Ovary (tissue), 9 donors: ENCODE results near the gene PLCL1. TPM values are rescaled to one million over a fixed set of nuclear protein-coding genes. Genes with fewer than 3 reads are reported as not detected.

Source experiments
- DNase-seq, 5 donors: peaks; one replicate each; pipeline ENCODE4 v3.0.0-alpha.2; 2019 to 2020
- H3K27ac ChIP-seq, 2 donors: fragments of 200-600 bp; one replicate each; pipeline versions ENCODE4 v1.5.1 to v1.8.0; 2019 to 2022
- H3K27me3 ChIP-seq: fragments of 200-600 bp; one replicate; pipeline ENCODE4 v1.8.0; 2022
- H3K36me3 ChIP-seq: fragments of 200-600 bp; sonication (generic); one replicate; pipeline ENCODE4 v1.5.1; 2019
- H3K4me1 ChIP-seq: one replicate; pipeline ENCODE4 v1.8.1; 2013; ENCODE audit warnings: mild to moderate bottlenecking, moderate library complexity; ENCODE audit not compliant: insufficient read depth
- H3K4me3 ChIP-seq: fragments of 200-600 bp; sonication (generic); one replicate; pipeline ENCODE4 v1.5.1; 2017
- H3K9me3 ChIP-seq, 2 donors: fragments of 200-600 bp in 1 of 2; sonication (generic) in 1 of 2; one replicate each; pipeline versions ENCODE4 v1.5.1 to v1.8.1; 2013 to 2019; ENCODE audit warnings: mild to moderate bottlenecking in 1 of 2, moderate library complexity in 1 of 2
- EP300 ChIP-seq: sonication (generic); formaldehyde crosslinking; IDR thresholded peaks from one replicate; pipeline ENCODE4 v1.6.1; 2017; ENCODE audit warnings: antibody characterized with exemption
- POLR2A ChIP-seq: fragments of 450-650 bp; IDR thresholded peaks from one replicate; pipeline ENCODE4 v1.6.1; 2017; ENCODE audit warnings: antibody characterized with exemption, mild to moderate bottlenecking, moderate library complexity
- WGBS, 3 donors: extraction: QIAGEN DNeasy Blood & Tissue Kit in 1 of 3; methylation state at CpG; one replicate each; pipeline versions ENCODE4 v1.1.5 to v1.1.7; 2013 to 2017; 5-methylcytosine and 5-hydroxymethylcytosine counted together
- intact Hi-C, 4 donors: fragments of 100-400 bp; cut with DNase I; formaldehyde crosslinking; loops; one replicate each; pipeline versions ENCODE4 v1.11.0 to v1.15.1; 2022 to 2023
- polyA plus RNA-seq, 2 donors: library from polyadenylated mRNA; stranded (reverse); fragments of 200-250 nt in 1 of 2; fragments of 350-450 nt in 1 of 2; fragmentation: Illumina TruSeq in 1 of 2; extraction: RNeasy Lipid Tissue Mini Kit (QIAGEN cat#74804) in 1 of 2; gene quantifications; one replicate each; pipeline ENCODE4 v1.2.3, GENCODE V29; 2013 to 2014
- total RNA-seq, 7 donors: library from RNA; depleted of rRNA in 2 of 7; stranded (reverse); fragments of >200 nt in 2 of 7; fragmentation: NEBNext Ultra II Directional in 3 of 7; extraction: Animal tissue kit (Norgen Biotek cat#: 25700) in 3 of 7; gene quantifications; one replicate each; pipeline versions ENCODE4 v1.1.0 to v1.2.4, GENCODE V29; 2016 to 2023
- TF ChIP-seq, protein P1 (sequence below), 3 donors: fragments of 450-650 bp in 2 of 3; fragments of 200-600 bp in 1 of 3; IDR thresholded peaks; one replicate each; pipeline versions ENCODE4 v1.5.1 to v1.8.0; 2016 to 2022; ENCODE audit warnings: antibody characterized with exemption in 3 of 3, mild to moderate bottlenecking in 1 of 3
- donor health status: DM: no; HTN: no; CAD: no; lungs with moderate emphysema.
- donor health status: DM: no; HTN: no; CAD: no.
- donor health status: Bipolar disorder and iron deficiency.
- donor health status: DM: yes; HTN: yes; CAD: no.
- donor health status: DM: no; HTN: no; CAD: no.
- donor health status: DM: yes; HTN: yes; CAD: no.

PLCL1 gene
- total and polyA plus RNA-seq, 9 donors, result 8.4 to 17.9 (median 11.1) TPM

DNA sequence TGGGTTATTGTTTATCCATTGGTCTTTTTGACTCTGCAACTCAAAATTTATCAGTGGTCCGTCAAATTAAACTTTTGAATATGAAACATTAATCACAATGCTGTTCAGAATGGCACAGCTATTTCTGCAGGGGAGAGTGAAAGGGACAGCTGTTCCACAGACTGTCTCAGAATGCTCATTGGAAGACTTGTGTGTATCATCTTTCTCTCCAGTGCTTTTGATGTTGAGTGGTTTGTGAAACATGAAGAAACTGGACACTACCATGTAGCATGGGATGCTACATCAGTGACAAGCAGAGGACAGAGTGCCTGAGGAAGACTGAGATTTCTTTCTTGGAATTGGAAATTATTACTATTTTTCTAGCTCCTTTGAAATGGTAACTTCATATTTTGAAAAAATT lies 115.7 kb downstream of the PLCL1 start:
- TF ChIP-seq EP300 (no peak), POLR2A (no peak)
- TF ChIP-seq, protein P1, sequence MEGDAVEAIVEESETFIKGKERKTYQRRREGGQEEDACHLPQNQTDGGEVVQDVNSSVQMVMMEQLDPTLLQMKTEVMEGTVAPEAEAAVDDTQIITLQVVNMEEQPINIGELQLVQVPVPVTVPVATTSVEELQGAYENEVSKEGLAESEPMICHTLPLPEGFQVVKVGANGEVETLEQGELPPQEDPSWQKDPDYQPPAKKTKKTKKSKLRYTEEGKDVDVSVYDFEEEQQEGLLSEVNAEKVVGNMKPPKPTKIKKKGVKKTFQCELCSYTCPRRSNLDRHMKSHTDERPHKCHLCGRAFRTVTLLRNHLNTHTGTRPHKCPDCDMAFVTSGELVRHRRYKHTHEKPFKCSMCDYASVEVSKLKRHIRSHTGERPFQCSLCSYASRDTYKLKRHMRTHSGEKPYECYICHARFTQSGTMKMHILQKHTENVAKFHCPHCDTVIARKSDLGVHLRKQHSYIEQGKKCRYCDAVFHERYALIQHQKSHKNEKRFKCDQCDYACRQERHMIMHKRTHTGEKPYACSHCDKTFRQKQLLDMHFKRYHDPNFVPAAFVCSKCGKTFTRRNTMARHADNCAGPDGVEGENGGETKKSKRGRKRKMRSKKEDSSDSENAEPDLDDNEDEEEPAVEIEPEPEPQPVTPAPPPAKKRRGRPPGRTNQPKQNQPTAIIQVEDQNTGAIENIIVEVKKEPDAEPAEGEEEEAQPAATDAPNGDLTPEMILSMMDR (IDR thresholded peaks at IDR 0.05), result no peak
- H3K27me3 ChIP-seq, result no peaks in the 10 kb centered on the region
- intact Hi-C loops, result no loop called here
- no peaks in the 10 kb centered on the region for H3K9me3 ChIP-seq
- H3K4me3 ChIP-seq, result no peak overlapping the region
- H3K36me3 ChIP-seq, result no peaks in the 10 kb centered on the region
- H3K4me1 ChIP-seq, result peaks cover 7% of the 10 kb centered on the region
- DNase-seq, result no peak
- no peak overlapping the region for H3K27ac ChIP-seq
- 95 to 100% (median 98%) methylated on average over 1 of the region's 1 CpG for WGBS, 3 donors

DNA sequence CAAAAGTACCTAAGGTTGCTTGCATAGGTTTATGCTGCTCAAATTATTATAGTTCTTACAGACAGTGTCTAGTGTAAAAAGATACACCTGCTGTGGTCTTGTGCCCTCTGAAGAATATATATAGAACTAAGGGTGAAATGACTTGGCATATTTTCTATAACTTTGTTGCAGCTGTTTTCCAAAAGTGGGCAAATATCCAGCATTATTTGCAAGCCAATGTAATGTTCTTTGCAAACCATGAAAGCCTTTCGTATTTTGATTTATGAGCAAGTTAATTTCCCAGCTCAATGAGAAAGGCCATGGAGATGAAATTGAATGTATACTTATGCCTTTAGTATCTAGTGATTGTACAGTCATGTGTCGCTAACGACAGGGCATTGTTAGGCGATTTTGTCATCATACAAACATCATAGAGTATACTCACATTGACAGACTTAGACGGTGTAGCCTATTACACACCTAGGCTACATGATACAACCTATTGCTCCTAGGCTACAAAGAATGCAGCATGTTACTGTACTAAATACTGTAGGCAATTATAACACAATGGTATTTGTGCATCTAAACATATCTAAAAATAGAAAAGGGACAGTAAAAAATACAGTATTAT lies 116.3 kb downstream of the PLCL1 start:
- no peak for TF ChIP-seq EP300
- TF ChIP-seq, protein P1 (IDR thresholded peaks at IDR 0.05), result no peak
- TF ChIP-seq POLR2A, result no peak
- intact Hi-C loops, result no loop called here
- Histone ChIP-seq H3K27ac (no peak overlapping the region), H3K36me3 (no peaks in the 10 kb centered on the region), H3K9me3 (no peaks in the 10 kb centered on the region), H3K4me1 (peaks cover 7% of the 10 kb centered on the region), H3K4me3 (no peak overlapping the region), H3K27me3 (no peaks in the 10 kb centered on the region)
- no peak for DNase-seq
- 89 to 94% (median 90%) methylated on average over 5 of the region's 5 CpGs for WGBS, 3 donors

DNA sequence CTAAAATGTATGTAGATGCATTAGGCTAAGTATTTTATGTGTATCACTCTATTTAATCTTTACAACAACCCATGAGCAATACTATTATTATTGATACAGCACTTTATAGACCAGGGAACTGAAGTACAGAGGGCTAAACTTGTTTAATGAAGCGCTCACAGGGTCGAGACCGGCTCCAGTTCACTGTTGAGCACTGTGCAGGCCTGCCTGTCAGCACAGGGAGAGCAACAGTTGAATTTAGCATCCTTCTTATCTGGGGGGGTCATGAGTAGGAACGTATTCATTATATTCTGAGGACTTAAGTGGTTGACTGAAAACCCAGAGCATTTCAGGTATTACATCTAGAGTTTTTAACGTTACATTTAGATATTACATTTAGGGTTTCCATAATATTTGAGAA lies 120.1 kb downstream of the PLCL1 start:
- no peaks in the 10 kb centered on the region for H3K9me3 ChIP-seq
- H3K27ac ChIP-seq, result no peak overlapping the region
- no peaks in the 10 kb centered on the region for H3K27me3 ChIP-seq
- WGBS, 3 donors, result 80 to 86% (median 84%) methylated on average over 5 of the region's 5 CpGs
- no peak for TF ChIP-seq EP300
- TF ChIP-seq, protein P1 (IDR thresholded peaks at IDR 0.05), result no peak
- TF ChIP-seq POLR2A, result no peak
- no peak overlapping the region for H3K4me3 ChIP-seq
- DNase-seq, result no peak
- no peaks in the 10 kb centered on the region for H3K36me3 ChIP-seq
- peaks cover 12% of the 10 kb centered on the region for H3K4me1 ChIP-seq
- intact Hi-C loops, result no loop called here

DNA sequence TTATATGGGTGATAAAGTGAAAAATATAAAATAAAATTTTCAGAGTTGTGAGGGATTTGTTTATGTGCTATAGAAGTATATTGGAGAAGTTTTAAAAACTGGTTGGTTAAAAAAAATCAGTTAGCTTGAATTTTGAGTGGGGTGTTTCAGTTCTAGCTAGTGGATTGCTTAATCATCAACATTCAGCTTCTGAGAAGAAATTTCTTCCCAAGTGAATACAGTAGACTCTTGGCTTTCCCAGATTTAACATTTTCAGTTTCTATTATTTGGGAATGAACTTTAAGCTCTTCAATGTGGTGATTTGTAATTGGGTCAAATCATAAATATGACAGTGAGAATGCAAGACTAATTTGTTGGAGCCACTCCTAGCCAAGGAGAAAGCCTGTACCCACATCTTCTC lies 120.8 kb downstream of the PLCL1 start:
- TF ChIP-seq, protein P1 (IDR thresholded peaks at IDR 0.05), result no peak
- TF ChIP-seq EP300, result no peak
- no peak for TF ChIP-seq POLR2A
- Histone ChIP-seq H3K4me1 (peaks cover 10% of the 10 kb centered on the region), H3K9me3 (no peaks in the 10 kb centered on the region), H3K27me3 (no peaks in the 10 kb centered on the region), H3K27ac (no peak overlapping the region), H3K4me3 (no peak overlapping the region), H3K36me3 (no peaks in the 10 kb centered on the region)
- intact Hi-C loops, result no loop called here
- no peak for DNase-seq
